Body of pancreas (tissue), 4 donors: ENCODE results near the gene ZNF230.

ENCODE experiments used
- POLR2A ChIP-seq, 3 donors: fragments of 450-650 bp; IDR thresholded peaks; one replicate each; pipeline ENCODE4 v1.6.1; 2016; ENCODE audit warnings: antibody characterized with exemption in 3 of 3, mild to moderate bottlenecking in 2 of 3
- TF ChIP-seq, protein P1 (sequence below), 7 experiments: fragments of 450-650 bp in 4 of 7; fragments of 200-600 bp in 3 of 7; sonication (generic) in 3 of 7; IDR thresholded peaks; one replicate each; pipeline ENCODE4 v1.5.1; 2016 to 2019; ENCODE audit warnings: antibody characterized with exemption in 7 of 7

- TF ChIP-seq, protein P1, sequence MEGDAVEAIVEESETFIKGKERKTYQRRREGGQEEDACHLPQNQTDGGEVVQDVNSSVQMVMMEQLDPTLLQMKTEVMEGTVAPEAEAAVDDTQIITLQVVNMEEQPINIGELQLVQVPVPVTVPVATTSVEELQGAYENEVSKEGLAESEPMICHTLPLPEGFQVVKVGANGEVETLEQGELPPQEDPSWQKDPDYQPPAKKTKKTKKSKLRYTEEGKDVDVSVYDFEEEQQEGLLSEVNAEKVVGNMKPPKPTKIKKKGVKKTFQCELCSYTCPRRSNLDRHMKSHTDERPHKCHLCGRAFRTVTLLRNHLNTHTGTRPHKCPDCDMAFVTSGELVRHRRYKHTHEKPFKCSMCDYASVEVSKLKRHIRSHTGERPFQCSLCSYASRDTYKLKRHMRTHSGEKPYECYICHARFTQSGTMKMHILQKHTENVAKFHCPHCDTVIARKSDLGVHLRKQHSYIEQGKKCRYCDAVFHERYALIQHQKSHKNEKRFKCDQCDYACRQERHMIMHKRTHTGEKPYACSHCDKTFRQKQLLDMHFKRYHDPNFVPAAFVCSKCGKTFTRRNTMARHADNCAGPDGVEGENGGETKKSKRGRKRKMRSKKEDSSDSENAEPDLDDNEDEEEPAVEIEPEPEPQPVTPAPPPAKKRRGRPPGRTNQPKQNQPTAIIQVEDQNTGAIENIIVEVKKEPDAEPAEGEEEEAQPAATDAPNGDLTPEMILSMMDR (IDR thresholded peaks at IDR 0.05): no peak
- TF ChIP-seq POLR2A (IDR thresholded peaks at IDR 0.05): no peak
Observed at GRCh38 chr19:44059229-44059628, 56.5 kb downstream of the ZNF230 start.
